ENCODE results near the gene ODF2.
"Not testable (repeated sequence)": the region's sequence is repeated elsewhere in the genome, so short reads cannot be mapped to it uniquely, and the experiment has no call there.

ODF2 gene

GRCh38 chr9:128504485-128505413 lies 48.9 kb downstream of the ODF2 start, which contains the start of gene GLE1:
Gene GLE1 (plus strand): TSS chr9:128504719. CDS start chr9:128504806, 87 bp downstream.
- in situ Hi-C loops (cut with HindIII; ENCODE audit: low pct_ligation_motif_present, low pct_unique_long_range_greater_than_20kb, low sequenced_read_pairs), result no loop called here
- DNase-seq, result peak; percentile 88

- peak; percentile 28 for DNase-seq
- in situ Hi-C loops (cut with HindIII; ENCODE audit: low pct_ligation_motif_present, low pct_unique_long_range_greater_than_20kb, low sequenced_read_pairs), result no loop called here
Observed at GRCh38 chr9:128505414-128505765, 49.6 kb downstream of the ODF2 start.

GRCh38 chr9:128505906-128506305 lies 50.1 kb downstream of the ODF2 start:
- DNase-seq; in situ Hi-C loops (cut with HindIII; ENCODE audit: low pct_ligation_motif_present, low pct_unique_long_range_greater_than_20kb, low sequenced_read_pairs): not testable (repeated sequence)

- in situ Hi-C loops (cut with HindIII; ENCODE audit: low pct_ligation_motif_present, low pct_unique_long_range_greater_than_20kb, low sequenced_read_pairs), result no loop called here
Observed at GRCh38 chr9:128512820-128513219, 57.0 kb downstream of the ODF2 start.

GRCh38 chr9:128521956-128522355 lies 66.2 kb downstream of the ODF2 start:
- in situ Hi-C loops (cut with HindIII; ENCODE audit: low pct_ligation_motif_present, low pct_unique_long_range_greater_than_20kb, low sequenced_read_pairs), result no loop called here
- DNase-seq, result no peak

More at GRCh38 chr9:128512820-128513219, 57.0 kb downstream of the ODF2 start:
- no peak for DNase-seq

- DNase-seq, result no peak
- in situ Hi-C loops (cut with HindIII; ENCODE audit: low pct_ligation_motif_present, low pct_unique_long_range_greater_than_20kb, low sequenced_read_pairs), result no loop called here
Observed at GRCh38 chr9:128523199-128523925, 67.6 kb downstream of the ODF2 start.

- in situ Hi-C loops (cut with HindIII; ENCODE audit: low pct_ligation_motif_present, low pct_unique_long_range_greater_than_20kb, low sequenced_read_pairs), result no loop called here
- no peak for DNase-seq
Observed at GRCh38 chr9:128526720-128527119, 70.9 kb downstream of the ODF2 start.

GRCh38 chr9:128528445-128529160 lies 72.8 kb downstream of the ODF2 start:
- in situ Hi-C loops (cut with HindIII; ENCODE audit: low pct_ligation_motif_present, low pct_unique_long_range_greater_than_20kb, low sequenced_read_pairs), result no loop called here
- DNase-seq, result no peak

- no peak for DNase-seq
Observed at GRCh38 chr9:128529191-128529590, 73.4 kb downstream of the ODF2 start.

GRCh38 chr9:128532581-128532980 lies 76.8 kb downstream of the ODF2 start:
- no peak for DNase-seq
- in situ Hi-C loops (cut with HindIII; ENCODE audit: low pct_ligation_motif_present, low pct_unique_long_range_greater_than_20kb, low sequenced_read_pairs), result no loop called here

More at GRCh38 chr9:128529191-128529590, 73.4 kb downstream of the ODF2 start:
- in situ Hi-C loops (cut with HindIII; ENCODE audit: low pct_ligation_motif_present, low pct_unique_long_range_greater_than_20kb, low sequenced_read_pairs), result no loop called here

- no peak for DNase-seq
- in situ Hi-C loops (cut with HindIII; ENCODE audit: low pct_ligation_motif_present, low pct_unique_long_range_greater_than_20kb, low sequenced_read_pairs), result no loop called here
Observed at GRCh38 chr9:128540634-128541360, 85.0 kb downstream of the ODF2 start.

- in situ Hi-C loops (cut with HindIII; ENCODE audit: low pct_ligation_motif_present, low pct_unique_long_range_greater_than_20kb, low sequenced_read_pairs), result no loop called here
- no peak for DNase-seq
Observed at GRCh38 chr9:128546504-128546903, 90.7 kb downstream of the ODF2 start.

GRCh38 chr9:128548876-128549275 lies 93.1 kb downstream of the ODF2 start:
- in situ Hi-C loops (cut with HindIII; ENCODE audit: low pct_ligation_motif_present, low pct_unique_long_range_greater_than_20kb, low sequenced_read_pairs), result no loop called here
- no peak for DNase-seq

- DNase-seq, result no peak
- in situ Hi-C loops (cut with HindIII; ENCODE audit: low pct_ligation_motif_present, low pct_unique_long_range_greater_than_20kb, low sequenced_read_pairs), result no loop called here
Observed at GRCh38 chr9:128550226-128550625, 94.4 kb downstream of the ODF2 start.

Measured in ACHN (cell line).